CD14-positive monocyte (primary cell): Measurements from ENCODE around the gene UBAC1. TPM values are rescaled to one million over a fixed set of nuclear protein-coding genes. Genes with fewer than 3 reads are reported as not detected.

ENCODE experiments used
- DNase-seq, 3 donors: peaks; one replicate each; pipeline ENCODE4 v3.0.0-alpha.2; 2011 to 2022
- H2AFZ ChIP-seq: 2 replicates; pipeline ENCODE4 v1.6.0; 2012; ENCODE audit warnings: mild to moderate bottlenecking, low read depth, low read length, inconsistent platforms; ENCODE audit not compliant: insufficient read depth, poor library complexity, severe bottlenecking
- H3K27ac ChIP-seq, 2 donors: 1 replicate in 1 of 2; 2 replicates in 1 of 2; pipeline ENCODE4 v1.5.1; 2012 to 2013; ENCODE audit warnings: low read length in 2 of 2, control low read depth in 1 of 2, inconsistent platforms in 1 of 2, low read depth in 1 of 2, mild to moderate bottlenecking in 1 of 2
- H3K27me3 ChIP-seq, 2 donors: one replicate each; pipeline versions ENCODE4 v1.6.0 to v1.6.1; 2011 to 2013; ENCODE audit warnings: low read length in 2 of 2; ENCODE audit not compliant: control insufficient read depth in 2 of 2, insufficient read depth in 2 of 2
- H3K36me3 ChIP-seq, 2 donors: replicated peaks in 1 of 2; 1 replicate in 1 of 2; 2 replicates in 1 of 2; pipeline versions ENCODE4 v1.5.1 to v1.6.1; 2012 to 2013; ENCODE audit warnings: low read length in 2 of 2, control low read depth in 1 of 2, inconsistent platforms in 1 of 2, mild to moderate bottlenecking in 1 of 2; ENCODE audit not compliant: insufficient read depth in 2 of 2, control insufficient read depth in 1 of 2
- H3K4me1 ChIP-seq, 2 donors: 1 replicate in 1 of 2; 2 replicates in 1 of 2; pipeline versions ENCODE4 v1.5.1 to v1.6.1; 2012 to 2013; ENCODE audit warnings: low read length in 2 of 2, control low read depth in 1 of 2, inconsistent platforms in 1 of 2, mild to moderate bottlenecking in 1 of 2, moderate library complexity in 1 of 2; ENCODE audit not compliant: insufficient read depth in 2 of 2, control insufficient read depth in 1 of 2
- H3K4me2 ChIP-seq: replicated peaks from 2 replicates; pipeline ENCODE3; 2012; ENCODE audit warnings: low read length, moderate library complexity, mild to moderate bottlenecking; ENCODE audit not compliant: poor library complexity, severe bottlenecking; ENCODE audit errors: extremely low read depth
- H3K4me3 ChIP-seq, 3 experiments: fragments of 200-600 bp in 1 of 3; sonication (generic) in 1 of 3; replicated peaks in 1 of 3; 1 replicate in 2 of 3; 2 replicates in 1 of 3; pipeline ENCODE4 v1.5.1; 2011 to 2013; ENCODE audit warnings: low read length in 3 of 3, mild to moderate bottlenecking in 3 of 3, control low read depth in 2 of 3, low read depth in 2 of 3, inconsistent platforms in 1 of 3, moderate library complexity in 1 of 3
- H3K79me2 ChIP-seq: 2 replicates; pipeline ENCODE4 v1.6.0; 2012; ENCODE audit warnings: mild to moderate bottlenecking, control low read depth, inconsistent platforms, low read length, moderate library complexity; ENCODE audit not compliant: insufficient read depth
- H3K9ac ChIP-seq: 2 replicates; pipeline ENCODE4 v1.6.0; 2017; ENCODE audit warnings: low read length, mild to moderate bottlenecking; ENCODE audit not compliant: insufficient read depth, poor library complexity, severe bottlenecking
- H3K9me3 ChIP-seq, 2 donors: replicated peaks in 1 of 2; 1 replicate in 1 of 2; 2 replicates in 1 of 2; pipeline versions ENCODE4 v1.5.1 to v1.6.1; 2012 to 2013; ENCODE audit warnings: low read length in 2 of 2, control low read depth in 1 of 2; ENCODE audit not compliant: control insufficient read depth in 1 of 2, insufficient read depth in 1 of 2
- H4K20me1 ChIP-seq: 2 replicates; pipeline ENCODE4 v1.6.0; 2012; ENCODE audit warnings: mild to moderate bottlenecking, low read length, control low read depth, moderate library complexity; ENCODE audit not compliant: insufficient read depth
- H3K27ac Mint-ChIP-seq, 7 donors: one replicate each; pipeline ENCODE4 v1.8.0; 2020; ENCODE audit warnings: mild to moderate bottlenecking in 7 of 7, mixed read lengths in 7 of 7, moderate library complexity in 6 of 7, inconsistent platforms in 2 of 7
- H3K27me3 Mint-ChIP-seq, 3 donors: one replicate each; pipeline ENCODE4 v1.8.0; 2021 to 2022; ENCODE audit warnings: low read depth in 3 of 3, mild to moderate bottlenecking in 3 of 3, mixed read lengths in 3 of 3, moderate library complexity in 3 of 3, inconsistent platforms in 1 of 3
- H3K36me3 Mint-ChIP-seq, 2 donors: one replicate each; pipeline ENCODE4 v1.8.0; 2020; ENCODE audit warnings: mixed read lengths in 2 of 2, inconsistent platforms in 1 of 2, mild to moderate bottlenecking in 1 of 2
- H3K4me1 Mint-ChIP-seq: one replicate; pipeline ENCODE4 v1.8.0; 2020; ENCODE audit warnings: mild to moderate bottlenecking, mixed read lengths
- H3K4me3 Mint-ChIP-seq, 2 donors: one replicate each; pipeline ENCODE4 v1.8.0; 2020; ENCODE audit warnings: mild to moderate bottlenecking in 2 of 2, mixed read lengths in 2 of 2, moderate library complexity in 1 of 2
- H3K9me3 Mint-ChIP-seq, 7 donors: one replicate each; pipeline ENCODE4 v1.8.0; 2020 to 2022; ENCODE audit warnings: mixed read lengths in 7 of 7, mild to moderate bottlenecking in 6 of 7, moderate library complexity in 6 of 7, inconsistent platforms in 2 of 7
- WGBS: methylation state at CpG from one replicate; pipeline ENCODE4 v1.1.5; 2013; ENCODE audit warnings: missing lambda C conversion rate; ENCODE audit not compliant: insufficient coverage; 5-methylcytosine and 5-hydroxymethylcytosine counted together
- intact Hi-C, 2 donors: fragments of 100-400 bp; cut with micrococcal nuclease; formaldehyde crosslinking; loops; one replicate each; pipeline versions ENCODE4 v1.15.0 to v1.15.1; 2023
- polyA plus RNA-seq, 3 donors: library from polyadenylated mRNA; depleted of rRNA in 1 of 3; unstranded in 2 of 3; stranded (reverse) in 1 of 3; fragments of 300-500 nt in 2 of 3; fragments of >200 nt in 1 of 3; fragmentation: Illumina TruSeq in 2 of 3; gene quantifications; 1 replicate in 2 of 3; 2 replicates in 1 of 3; pipeline ENCODE4 v1.2.3, GENCODE V29; 2012 to 2021
- TF ChIP-seq, protein P1 (sequence below): fragments of 200-600 bp; IDR thresholded peaks from one replicate; pipeline ENCODE4 v1.8.0; 2022; ENCODE audit warnings: antibody characterized with exemption, mild to moderate bottlenecking

Gene UBAC1
- polyA plus RNA-seq, 3 donors: 35.8 to 63.1 (median 52.5) TPM

DNA sequence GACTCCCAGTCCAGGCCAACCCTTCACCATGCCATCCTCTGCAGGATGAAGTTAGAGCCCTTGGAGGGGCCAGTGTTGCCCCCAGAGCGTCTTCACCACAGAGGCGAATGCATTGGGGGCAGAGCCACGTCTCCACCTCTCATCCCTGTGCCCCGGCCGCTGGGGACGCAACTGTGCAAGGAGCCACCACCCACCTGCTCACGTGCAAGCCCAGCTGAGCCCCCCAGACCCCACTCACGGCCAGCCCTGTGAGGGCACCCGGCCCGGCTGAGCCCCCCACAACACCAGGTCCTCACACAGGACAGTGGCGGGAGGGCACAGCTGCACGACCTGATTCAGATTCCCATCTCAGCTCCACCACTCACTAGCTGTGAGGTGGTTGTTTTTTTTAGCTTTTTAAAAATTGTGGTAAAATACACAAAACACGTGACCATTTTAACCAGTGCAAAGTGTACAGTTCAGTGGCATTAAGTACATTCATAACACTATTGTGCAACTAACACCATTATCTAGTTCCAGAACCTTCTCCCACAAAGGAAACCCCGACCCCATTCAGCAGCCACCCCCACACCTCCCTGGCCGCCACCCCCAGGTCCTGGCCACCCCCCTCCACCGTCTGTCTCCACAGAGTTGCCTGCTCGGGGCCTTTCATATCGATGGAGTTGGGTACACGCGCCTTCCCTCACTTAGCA is 33.5 kb upstream of the UBAC1 start:
- no peak overlapping the region for H3K9ac ChIP-seq
- H3K27me3 Mint-ChIP-seq: peaks cover 0 to 10% (median 0%) of the 10 kb centered on the region in 3 donors
- TF ChIP-seq, protein P1, sequence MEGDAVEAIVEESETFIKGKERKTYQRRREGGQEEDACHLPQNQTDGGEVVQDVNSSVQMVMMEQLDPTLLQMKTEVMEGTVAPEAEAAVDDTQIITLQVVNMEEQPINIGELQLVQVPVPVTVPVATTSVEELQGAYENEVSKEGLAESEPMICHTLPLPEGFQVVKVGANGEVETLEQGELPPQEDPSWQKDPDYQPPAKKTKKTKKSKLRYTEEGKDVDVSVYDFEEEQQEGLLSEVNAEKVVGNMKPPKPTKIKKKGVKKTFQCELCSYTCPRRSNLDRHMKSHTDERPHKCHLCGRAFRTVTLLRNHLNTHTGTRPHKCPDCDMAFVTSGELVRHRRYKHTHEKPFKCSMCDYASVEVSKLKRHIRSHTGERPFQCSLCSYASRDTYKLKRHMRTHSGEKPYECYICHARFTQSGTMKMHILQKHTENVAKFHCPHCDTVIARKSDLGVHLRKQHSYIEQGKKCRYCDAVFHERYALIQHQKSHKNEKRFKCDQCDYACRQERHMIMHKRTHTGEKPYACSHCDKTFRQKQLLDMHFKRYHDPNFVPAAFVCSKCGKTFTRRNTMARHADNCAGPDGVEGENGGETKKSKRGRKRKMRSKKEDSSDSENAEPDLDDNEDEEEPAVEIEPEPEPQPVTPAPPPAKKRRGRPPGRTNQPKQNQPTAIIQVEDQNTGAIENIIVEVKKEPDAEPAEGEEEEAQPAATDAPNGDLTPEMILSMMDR: no peak
- no peaks in the 10 kb centered on the region for H3K9me3 ChIP-seq
- DNase-seq: peak in 1 of 3 donors; percentile 5
- WGBS: 31% methylated on average over 7 of the region's 20 CpGs
- peak overlapping the region; percentile 10 for H2AFZ ChIP-seq
- H3K4me3 Mint-ChIP-seq: peak overlapping the region in 1 of 2 donors; percentile 42
- H3K4me1 Mint-ChIP-seq: peaks cover 51% of the 10 kb centered on the region
- no peaks in the 10 kb centered on the region for H3K9me3 Mint-ChIP-seq
- H3K4me1 ChIP-seq: peaks cover 54 to 55% of the 10 kb centered on the region in 2 donors
- no peak overlapping the region for H3K4me3 ChIP-seq
- no peaks in the 10 kb centered on the region for H3K27me3 ChIP-seq
- H4K20me1 ChIP-seq: no peaks in the 10 kb centered on the region
- intact Hi-C loops: loop anchor here in 1 of 2 donors (5.0 kb wide), 1 partner anchor 43 kb away; no protein-coding TSS in a partner anchor
- no peaks in the 10 kb centered on the region for H3K36me3 Mint-ChIP-seq
- no peak overlapping the region for H3K27ac ChIP-seq
- H3K79me2 ChIP-seq: no peaks in the 10 kb centered on the region
- no peaks in the 10 kb centered on the region for H3K36me3 ChIP-seq
- peak overlapping the region in 1 of 7 donors; percentile 25 for H3K27ac Mint-ChIP-seq
- H3K4me2 ChIP-seq: peak overlapping the region; percentile 29

DNA sequence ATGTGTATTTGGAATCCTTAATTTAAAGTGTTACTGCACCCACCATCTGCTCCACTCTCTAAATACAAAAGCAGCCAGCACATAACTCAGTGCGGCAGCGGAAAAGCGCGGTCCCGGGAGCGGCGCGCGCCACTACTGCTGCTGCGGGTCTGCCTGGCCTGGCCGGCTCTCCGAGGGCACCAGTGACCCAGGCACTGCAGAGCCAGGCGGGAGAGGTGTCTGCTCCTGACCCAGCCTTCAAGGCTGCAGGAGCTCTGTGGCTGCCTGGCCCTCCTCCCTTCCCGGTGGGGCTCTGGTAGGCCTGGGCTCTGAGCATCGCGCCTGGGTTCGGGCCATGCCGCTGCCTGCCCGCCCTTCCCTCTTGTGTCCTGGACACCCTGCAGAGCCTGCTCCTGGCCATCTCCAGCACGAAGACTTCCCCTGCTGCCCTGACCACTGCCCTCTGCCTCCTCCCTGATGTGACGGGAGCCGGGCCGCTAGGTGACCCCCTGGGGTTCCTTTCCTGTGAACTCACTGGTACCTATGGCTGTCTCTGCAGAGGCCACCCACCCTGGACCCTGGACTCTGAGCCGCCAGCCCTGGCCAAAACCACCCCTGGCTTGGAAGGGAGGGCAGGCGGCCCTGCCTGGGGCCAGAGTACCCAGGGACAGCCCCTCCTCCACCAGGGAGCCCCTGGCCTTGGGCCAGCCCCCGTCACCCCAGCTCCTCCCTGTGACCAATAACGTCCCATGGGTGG is 32.8 kb upstream of the UBAC1 start:
- WGBS: 84% methylated on average over 26 of the region's 27 CpGs
- Histone ChIP-seq H3K27ac (no peak overlapping the region), H3K36me3 (no peaks in the 10 kb centered on the region), H3K4me3 (no peak overlapping the region), H3K4me1 (peaks cover 60% of the 10 kb centered on the region in 2 donors), H3K9me3 (no peaks in the 10 kb centered on the region), H2AFZ (no peak overlapping the region), H3K79me2 (no peaks in the 10 kb centered on the region), H4K20me1 (no peaks in the 10 kb centered on the region), H3K27me3 (no peaks in the 10 kb centered on the region), H3K4me2 (no peak overlapping the region), H3K9ac (peak overlapping the region; percentile 72)
- Mint-ChIP-seq H3K9me3 (no peaks in the 10 kb centered on the region), H3K36me3 (no peaks in the 10 kb centered on the region), H3K27ac (peak overlapping the region in 2 of 7 donors; percentile 30 to 83), H3K27me3 (peaks cover 0 to 11% (median under 1%) of the 10 kb centered on the region in 3 donors), H3K4me1 (peaks cover 54% of the 10 kb centered on the region), H3K4me3 (no peak overlapping the region)
- no peak for DNase-seq
- TF ChIP-seq, protein P1: no peak
- intact Hi-C loops: loop anchor here in 1 of 2 donors (5.0 kb wide), 1 partner anchor 43 kb away; no protein-coding TSS in a partner anchor
